NCI-H748 (cell line): ENCODE results near the gene BAIAP2.
"Not testable (repeated sequence)": the region's sequence is repeated elsewhere in the genome, so short reads cannot be mapped to it uniquely, and the experiment has no call there.

ENCODE experiments used
- DNase-seq: peaks from one replicate; lab custom pipeline; 2025; ENCODE audit not compliant: unreplicated experiment; lab: John Stamatoyannopoulos, UW

Gene BAIAP2

DNA sequence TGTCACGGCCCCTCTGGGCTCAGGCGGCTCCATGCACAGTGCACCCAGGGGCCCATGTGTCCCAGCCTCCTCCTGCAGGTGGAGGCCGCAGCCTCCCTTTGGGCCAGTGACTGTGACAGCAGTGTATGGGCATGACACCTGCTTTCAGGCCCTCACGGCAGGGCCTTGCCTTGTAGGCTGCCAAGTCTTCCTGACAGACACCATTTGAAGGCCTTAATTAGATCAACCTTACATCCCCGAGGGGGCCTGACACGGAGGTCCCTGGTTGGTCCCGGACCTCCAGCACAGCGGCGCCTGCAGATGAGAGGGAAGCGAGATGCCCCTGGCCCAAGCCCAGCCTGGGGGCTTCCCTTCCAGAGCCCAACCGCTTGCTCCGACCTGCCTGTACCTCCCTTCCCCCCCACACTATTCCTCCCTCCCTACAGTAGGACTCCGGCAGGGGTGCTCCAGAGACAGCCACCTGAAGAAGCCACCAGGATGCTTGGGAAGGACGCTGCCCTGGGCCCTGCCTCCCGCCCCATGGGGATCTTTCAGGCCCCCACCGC is 31.9 kb downstream of the BAIAP2 start:
- DNase-seq, result no peak

DNA sequence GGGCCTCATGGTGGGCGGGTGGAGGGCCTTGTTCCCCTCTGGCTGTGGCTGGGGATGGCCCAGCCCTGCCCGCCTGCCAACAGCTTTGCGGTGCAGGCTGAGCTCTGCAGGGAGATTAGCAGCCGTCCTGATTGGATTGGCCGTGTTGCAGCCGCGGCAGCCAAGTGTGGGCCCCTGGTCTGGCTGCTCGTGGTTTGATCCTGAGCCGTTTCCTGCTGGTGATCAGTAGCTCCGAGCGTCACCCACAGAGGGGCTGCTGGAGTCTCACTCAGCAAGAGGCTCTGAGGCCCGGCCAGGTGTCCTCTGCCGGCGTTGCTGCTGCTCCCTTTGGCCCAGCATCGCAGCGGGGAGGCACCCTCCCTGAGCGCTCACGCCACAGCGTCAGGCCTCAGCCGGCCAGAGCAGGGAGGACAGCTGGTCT is 32.5 kb downstream of the BAIAP2 start:
- no peak for DNase-seq

DNA sequence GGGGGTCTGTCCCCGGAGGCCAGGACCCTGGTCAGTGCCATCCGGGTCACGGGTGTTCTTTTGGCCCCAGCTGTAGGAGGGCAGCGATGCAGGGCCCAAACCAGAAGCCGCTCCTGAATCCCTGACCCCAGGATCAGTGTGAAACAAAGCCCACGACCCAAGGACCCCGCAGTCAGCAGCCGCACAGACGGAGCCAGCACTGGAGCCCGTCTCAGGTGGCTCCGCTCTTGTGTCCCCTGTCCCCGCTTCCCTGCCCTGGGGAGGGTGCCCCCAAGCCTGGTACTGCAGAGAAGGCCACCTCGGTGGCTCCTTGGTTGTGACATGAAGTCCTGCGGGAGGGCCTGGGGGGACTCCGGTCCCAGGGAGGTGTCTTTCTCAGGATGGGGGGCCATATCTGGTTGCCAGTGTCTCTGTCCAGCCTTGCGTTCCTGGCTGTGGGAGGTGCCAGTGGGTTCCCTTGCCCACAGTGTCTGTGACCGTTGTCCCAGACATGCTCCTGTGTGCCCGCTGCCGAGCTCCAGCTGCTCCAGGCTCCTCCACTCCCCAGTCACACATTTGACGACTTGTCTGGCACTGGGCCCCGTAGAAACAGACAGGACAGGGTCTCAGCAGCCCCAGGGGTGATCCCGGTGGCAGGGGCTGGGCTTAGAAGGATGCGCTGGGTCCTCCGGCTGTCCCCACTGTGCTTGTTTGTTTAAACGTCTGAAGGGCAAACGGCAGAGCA is 33.6 kb downstream of the BAIAP2 start:
- DNase-seq, result no peak

DNA sequence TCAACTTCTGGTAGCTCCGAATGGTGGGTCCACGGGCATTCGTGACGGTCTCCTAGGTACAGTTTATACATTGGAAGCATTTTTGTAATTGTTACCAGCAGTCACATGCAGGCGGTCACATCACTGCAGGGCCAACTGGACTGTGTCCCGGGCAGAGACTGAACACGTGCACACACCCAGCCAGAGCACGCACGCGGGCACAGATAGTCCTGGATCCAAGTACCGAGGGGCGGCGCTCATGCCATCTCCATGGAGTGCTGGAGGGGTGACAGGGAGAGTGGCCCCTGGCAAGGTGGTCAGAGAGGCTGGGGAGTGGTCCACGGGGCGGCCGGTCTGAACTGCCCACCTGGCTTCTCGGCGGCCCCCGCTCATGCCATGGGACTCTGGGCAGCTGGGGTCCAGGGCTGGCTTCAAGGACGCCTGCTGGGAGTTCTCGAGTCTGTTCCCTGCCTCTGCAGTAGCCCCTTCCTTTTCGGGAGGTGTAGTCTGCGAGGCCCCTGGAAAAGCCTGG is 34.2 kb downstream of the BAIAP2 start:
- no peak for DNase-seq

DNA sequence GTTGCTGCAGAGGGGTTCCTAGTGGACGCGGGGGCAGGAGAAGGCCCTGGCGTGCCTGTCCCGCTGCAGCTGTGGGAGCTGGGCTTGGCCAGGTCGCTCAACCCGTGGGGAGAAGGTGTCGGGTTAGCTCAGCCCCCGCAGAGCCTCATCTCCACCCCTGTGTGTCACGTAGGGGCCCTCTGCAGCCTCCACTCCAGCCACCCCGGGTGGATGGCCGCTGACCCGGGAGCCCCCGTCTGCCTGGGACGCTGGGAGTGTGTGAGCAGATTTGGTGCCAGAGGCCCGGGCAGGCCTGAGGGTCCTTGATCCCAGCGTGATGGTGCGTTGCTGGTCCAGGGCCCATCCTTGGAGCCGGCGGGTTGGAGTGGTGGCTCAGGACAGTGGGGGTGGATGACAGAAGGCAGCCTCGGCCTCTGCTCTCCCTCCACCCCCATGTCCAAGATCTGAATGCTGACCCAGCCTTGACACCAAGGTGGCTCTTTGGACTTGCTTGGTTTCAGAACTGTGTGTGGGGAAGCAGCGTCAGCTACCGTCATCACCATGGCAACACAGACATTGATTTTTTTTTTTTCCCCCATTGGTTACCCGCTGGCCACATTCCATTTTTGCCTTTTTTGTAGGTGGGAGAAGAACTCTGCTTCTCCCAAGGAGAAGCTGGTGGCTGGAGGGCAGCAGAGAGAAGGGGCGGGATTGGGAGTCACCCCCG is 35.7 kb downstream of the BAIAP2 start:
- DNase-seq, result no peak

DNA sequence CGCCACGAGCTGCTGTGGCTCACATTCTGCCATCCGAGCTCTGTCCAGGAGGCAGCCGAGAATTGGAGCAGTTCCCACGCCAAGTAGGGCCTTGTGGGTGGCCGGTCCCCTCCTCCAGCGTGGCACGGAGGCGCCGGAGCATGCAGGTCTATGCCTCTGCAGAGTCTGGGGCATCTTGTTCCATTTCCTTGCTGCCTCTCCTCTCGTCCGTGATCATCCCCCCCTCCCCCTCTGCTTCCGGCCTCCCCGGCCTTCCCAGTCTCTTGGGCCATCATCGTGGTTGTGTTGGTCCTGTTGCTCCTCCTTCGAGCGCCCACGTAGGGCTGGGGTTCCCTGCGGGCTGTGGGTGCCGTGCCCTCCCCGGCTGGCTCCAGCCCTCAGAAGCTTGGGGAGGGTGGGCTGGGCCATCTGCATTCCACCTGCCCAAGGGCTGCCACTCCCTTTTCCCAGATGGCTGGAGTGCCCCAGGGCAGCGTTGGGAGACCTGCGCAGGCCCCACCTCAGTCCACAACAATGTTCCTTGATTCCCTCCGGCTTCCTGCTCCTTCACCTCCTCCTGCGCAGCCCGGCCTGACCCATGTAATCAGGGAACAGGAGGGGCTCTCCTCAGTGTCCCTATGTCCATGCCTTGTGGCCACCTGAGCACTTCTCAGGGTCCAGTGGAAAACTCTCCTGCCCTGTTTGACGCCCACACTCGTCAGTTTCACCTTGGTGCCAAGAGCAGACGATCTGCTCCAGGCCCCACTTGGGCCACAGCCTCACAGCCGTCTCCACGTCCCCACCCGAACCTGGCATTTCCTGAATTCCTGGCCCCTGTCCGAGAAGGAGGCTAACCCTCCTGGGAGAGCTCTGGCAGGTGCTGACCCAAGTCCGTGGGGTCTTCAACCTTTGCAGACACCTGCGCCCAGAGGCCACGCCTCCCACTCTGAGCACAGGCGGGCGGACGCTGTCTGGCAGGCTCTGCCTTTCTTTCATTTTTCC is 37.1 kb downstream of the BAIAP2 start:
- DNase-seq, result no peak

DNA sequence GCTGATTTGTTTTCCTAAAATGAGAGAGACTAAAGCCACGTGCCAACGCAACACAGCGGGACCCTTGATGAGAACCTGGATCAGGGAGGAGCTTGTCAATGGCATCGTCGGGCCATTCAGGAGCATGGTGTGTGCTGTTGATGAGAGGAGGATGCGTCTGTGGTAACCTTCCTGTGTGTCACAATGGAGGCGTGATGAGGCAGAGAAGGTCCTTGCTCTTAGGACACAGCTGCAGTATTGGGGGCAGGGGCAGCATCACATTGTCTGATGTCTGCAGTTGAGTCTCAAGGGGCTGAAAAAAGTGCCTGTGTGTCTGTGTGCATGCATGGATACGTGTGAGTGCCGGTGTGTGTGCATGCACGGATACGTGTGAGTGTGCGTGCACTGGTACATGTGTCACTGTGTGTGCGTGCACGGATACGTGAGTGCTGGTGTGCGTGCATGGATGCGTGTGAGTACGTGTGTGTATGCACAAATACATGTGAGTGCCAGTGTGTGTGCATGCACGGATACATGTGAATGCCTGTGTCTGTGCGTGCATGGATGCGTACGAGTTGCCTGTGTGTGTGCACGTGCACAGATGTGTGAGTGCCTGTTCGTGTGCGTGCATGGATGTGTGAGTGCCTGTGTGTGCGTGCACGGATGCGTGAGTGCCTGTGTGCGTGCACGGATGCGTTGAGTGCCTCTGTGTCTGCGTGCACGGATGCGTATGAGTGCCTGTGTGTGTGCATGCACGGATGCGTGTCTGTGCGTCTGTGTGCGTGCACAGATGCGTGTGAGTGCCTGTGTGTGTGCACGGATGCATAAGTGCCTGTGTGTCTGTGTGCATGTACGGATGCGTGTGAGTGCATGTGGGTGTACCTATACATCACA is 39.3 kb downstream of the BAIAP2 start:
- DNase-seq, result no peak

DNA sequence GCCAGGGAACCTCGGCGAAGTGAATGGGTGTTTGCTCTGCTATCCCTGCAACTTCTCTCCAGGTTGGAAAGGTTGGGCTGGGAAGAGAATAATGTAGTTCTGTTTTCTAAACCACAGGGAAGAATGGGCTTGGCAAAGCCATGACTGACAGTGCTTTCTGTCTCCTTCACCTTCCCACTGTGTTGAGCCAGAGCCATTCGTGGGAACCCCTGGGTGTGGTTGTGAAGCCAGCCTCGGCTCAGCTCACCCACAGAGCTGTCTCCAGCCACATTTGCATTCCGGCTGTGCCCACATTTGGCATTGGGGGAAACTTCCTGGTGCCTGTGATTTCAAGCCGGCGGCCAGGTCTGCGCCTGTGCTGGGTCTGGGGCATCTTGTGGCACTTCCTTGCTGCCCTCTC is 39.9 kb downstream of the BAIAP2 start:
- DNase-seq, result no peak

DNA sequence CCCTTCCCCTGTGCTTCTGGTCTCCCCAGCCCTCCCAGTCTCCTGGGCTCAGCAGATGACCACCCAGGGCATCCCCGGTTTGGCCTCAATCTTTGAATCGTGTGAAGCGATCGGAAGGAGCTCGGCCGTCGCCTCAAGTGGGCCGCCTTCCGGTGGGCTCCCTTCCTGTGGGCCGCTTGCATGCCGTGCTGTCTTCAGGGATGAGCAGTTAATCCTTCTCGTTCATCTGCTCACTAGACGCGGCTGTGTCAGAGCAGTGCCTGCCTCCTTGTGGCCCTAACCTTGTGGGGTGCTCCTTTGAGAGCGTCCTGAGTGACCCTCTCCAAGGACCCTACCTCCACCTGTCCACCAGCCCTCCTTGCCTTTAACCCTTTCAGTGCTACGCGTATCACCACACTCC is 40.4 kb downstream of the BAIAP2 start:
- DNase-seq, result no peak

DNA sequence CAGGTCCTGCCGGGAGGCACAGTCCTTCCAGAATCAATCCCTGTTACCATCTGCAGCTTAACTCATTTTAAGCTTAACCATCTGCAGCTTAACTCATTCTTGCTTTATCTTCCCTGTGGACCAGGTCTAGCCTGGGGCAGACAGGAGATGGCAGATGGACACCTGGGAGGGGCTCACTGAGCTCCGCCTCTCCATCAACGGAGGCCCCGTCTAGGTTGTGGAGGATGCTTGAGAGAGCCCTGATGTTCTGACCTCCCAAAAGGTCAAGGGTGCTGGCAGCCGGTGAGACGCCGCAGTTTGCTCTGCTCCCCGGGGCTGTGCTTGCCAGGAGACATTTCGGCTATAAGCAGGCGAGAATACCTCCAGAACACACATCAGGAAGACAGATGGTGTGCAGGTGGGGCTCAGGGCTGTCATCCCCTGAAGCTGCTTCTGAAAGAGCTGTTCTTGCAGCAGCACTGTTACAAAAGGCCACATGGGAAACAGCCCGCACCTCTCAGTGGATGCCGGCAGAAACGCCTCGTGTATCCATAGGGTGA is 41.3 kb downstream of the BAIAP2 start:
- DNase-seq, result no peak

DNA sequence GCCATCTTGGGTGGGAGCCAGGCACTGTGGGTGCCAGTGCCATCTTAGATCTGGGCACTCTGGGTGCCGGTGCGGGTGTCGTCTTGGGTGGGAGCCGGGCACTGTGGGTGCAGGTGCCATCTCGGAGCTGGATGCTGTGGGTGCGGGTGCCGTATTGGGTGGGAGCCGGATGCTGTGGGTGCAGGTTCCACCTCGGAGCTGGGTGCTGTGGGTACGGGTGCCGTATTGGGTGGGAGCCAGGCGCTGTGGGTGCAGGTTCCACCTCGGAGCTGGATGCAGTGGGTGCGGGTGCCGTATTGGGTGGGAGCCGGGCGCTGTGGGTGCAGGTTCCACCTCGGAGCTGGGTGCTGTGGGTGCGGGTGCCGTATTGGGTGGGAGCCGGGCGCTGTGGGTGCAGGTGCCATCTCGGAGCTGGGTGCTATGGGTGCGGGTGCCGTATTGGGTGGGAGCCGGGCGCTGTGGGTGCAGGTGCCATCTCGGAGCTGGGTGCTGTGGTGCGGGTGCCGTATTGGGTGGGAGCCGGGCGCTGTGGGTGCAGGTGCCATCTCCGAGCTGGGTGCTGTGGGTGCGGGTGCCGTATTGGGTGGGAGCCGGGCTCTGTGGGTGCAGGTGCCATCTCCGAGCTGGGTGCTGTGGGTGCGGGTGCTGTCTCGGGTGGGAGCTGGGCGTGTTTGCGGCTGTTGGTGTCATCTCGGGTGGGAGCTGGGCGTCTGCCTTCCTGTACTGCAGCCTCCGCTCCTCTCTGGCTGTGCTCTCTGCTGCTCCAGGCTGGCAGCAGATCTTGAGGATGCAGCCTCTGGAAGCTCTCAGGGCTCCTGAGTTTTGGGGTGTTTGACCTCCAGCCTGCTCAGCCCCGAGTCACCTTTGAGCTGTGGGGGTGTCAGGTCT is 43.3 kb downstream of the BAIAP2 start:
- DNase-seq, result not testable (repeated sequence)

DNA sequence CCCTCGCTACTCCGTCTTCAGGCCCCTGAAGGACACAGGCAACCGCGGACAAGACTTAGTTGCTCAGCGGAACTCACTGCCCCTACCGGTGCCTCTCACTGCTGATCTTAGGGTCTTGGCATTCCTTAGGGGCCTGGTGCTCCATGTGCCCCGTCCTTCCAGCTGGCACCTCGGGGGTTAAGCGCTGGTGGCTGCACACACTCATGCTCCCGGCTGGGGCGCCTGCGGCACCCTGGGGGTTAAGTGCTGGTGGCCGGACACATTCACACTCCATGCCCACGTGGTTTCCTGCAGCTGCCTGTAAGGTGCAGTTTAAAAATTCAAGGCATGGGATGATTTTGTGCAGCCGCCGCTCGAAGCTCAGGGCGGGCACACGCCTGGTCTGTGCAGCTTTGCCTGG is 45.1 kb downstream of the BAIAP2 start:
- no peak for DNase-seq

DNA sequence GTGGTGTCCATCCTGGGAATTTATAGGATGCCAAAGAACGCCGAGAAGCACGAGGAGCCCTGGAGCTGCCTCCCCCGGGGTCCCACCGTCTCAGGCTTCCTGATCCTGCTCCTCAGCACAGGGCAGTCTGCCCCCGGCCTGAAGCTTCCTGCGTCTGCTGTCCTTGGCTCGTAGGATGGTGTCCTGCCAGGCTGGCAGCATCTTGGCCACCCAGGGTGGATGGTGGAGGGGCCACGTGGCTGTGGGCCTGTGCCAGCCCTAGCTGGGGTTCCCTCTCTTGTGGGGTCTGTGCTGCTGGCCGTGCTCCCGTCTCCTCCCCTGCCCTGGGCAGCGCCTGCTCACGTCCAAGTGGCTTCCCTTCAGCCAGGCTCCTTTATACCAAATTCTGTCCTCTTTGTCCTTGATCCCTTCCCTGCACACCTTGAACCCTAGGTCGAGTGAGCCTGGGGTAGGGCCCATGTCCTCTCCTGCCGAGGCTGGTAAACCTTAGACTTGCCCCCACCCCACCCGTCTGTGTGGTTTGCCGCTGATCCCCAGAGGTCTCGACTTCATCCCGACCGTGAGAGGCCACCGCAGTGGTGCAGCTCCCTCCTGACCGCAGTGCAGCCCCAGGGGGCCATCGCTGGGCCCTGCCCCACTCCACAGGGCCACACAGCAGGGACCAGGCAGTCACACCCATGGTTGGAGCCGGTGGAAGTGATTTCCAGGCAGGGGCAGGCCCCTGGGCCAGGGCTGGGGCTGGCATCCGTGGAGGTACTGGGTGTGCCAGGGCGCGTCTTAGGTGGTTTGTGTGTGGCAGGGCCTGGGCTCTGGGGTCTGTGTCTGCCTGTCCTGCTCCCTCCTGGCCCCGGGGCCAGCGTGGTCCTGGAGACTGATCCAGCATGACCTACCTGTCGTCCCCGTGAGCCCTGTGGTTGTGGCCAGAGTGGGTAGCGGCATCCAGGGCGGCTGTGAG is 46.5 kb downstream of the BAIAP2 start:
- DNase-seq, result no peak

DNA sequence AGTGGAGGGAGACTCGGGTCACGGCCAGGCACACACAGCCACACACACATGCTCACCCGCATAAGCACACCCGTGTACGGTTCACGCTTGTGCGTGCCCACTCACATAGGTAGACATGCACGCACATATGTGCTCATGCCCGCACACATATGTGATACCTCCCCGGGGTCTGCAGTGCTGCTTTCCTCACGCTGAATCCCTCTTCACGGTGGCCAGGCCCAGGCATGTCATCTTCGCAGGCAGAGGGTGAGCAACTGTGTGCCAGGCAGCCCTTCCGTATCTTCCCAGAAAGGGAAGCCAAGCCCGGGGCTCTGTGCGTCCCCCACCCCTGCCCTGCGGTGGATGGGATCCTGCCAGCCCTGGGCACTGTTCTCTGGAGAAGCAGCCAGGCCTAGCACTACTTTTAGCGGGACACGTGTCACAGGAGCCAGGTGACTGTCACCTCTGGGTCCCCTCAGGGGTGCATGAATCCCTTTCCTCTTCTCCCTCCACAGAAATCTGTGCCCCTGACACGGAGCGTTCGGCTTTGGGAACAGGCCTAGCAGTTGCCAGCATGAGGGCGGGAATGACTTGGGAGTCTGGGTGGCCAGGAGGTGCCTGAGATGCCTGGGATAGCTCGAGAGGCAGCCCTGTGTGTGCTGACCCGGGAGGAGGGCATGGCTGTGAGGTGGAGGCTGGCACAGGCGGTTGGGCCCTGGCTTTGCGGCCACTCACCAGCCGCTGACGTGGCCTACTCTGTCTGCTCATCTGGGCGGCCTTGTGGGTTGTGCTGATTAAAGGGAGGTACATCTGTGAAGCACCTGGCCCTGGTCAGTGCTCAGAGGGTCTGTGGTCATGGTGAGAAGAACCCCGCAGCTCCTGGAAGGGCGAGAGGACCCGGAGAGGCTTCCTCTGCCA is 47.5 kb downstream of the BAIAP2 start:
- DNase-seq, result no peak

DNA sequence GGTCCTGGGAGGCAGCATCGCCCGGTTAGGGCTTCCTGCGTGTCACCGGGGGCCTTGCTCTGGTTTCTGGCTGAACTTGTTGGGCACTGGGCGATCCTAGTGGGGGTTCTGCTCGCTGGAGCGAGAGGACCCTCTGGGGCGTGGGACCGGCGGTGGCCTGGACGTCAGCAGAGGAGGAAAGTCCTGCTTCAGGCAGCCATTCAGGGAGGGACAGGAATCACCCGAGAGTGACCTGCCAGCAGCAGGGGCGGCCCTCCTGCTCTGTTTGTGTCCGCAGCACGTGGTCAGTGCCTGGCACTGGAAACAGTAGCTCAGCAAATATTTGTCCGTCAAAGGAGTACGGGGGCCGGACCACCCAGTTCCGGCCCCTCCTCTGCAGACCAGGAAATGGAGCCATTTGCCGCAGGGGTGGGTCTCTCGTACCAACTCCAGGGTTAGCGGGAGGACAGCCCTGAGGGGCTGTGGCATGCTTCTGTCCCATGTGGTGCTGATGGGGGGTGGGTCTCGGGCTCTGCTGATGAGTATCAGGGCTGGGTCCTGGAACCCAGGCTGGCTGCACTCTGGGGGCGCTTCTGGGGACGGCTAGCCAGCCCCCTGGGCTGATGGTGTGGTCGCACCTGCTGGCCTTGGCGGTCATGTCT is 48.3 kb downstream of the BAIAP2 start:
- peak; percentile 37 for DNase-seq
